Cerebellar nuclear complex (tissue), 1 donor: Measurements from ENCODE around the gene IL1R1.

Experiments
- DNase-seq, 2 experiments: peaks; one replicate each; lab custom pipeline; 2025; lab: John Stamatoyannopoulos, UW

Gene IL1R1

GRCh38 chr2:102204638-102205037 is 62.1 kb downstream of the IL1R1 start:
- no peak for DNase-seq

- DNase-seq = no peak
These were observed 64.3 kb downstream of the IL1R1 start for GRCh38 chr2:102206666-102207341.

- DNase-seq = no peak
These were observed 66.2 kb downstream of the IL1R1 start for GRCh38 chr2:102208774-102209173.

- no peak for DNase-seq
These were observed 66.9 kb downstream of the IL1R1 start for GRCh38 chr2:102209474-102209873.

- DNase-seq = no peak
These were observed 74.5 kb downstream of the IL1R1 start for GRCh38 chr2:102217032-102217431.

- no peak for DNase-seq
These were observed 82.5 kb downstream of the IL1R1 start for GRCh38 chr2:102224824-102225739.

GRCh38 chr2:102226171-102226570 is 83.6 kb downstream of the IL1R1 start:
- no peak for DNase-seq

- no peak for DNase-seq
These were observed 84.3 kb downstream of the IL1R1 start for GRCh38 chr2:102226612-102227391.

GRCh38 chr2:102229141-102229769 is 86.7 kb downstream of the IL1R1 start:
- DNase-seq = no peak
